Measurements from ENCODE around the gene FOXN3.

Gene FOXN3

DNA sequence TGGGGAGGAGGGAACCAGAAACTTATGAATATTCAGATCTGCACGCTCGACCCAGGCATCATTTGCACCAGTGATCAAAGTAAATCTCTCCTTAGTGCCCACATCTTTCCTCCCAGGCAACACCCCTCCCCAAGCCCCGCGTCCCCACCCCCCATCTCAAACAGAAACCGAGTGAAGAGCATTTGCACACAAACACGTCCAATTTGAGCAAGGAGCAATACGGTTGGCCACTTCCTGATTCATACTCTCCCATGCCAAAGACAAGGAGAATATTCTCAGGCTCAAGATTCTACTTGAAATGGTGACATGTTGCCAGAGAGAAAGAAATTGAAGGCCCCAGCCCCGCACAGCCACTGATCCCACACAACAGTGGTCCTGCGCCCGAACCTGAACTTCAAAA, 7.1 kb downstream of the FOXN3 start:
- Histone ChIP-seq H3K27me3 (ENCODE audit: insufficient read depth, low read length, poor library complexity) (no peaks in the 10 kb centered on the region), H3K4ac (ENCODE audit: low read depth, low read length) (no peak overlapping the region), H2AK5ac (ENCODE audit: low read length) (no peak overlapping the region), H3K18ac (ENCODE audit: low read length) (peak overlapping the region; percentile 39), H3K36me3 (ENCODE audit: control insufficient read depth, insufficient read depth, low read length) (peaks cover 3% of the 10 kb centered on the region), H3K4me3 (ENCODE audit: low read length) (no peak overlapping the region), H3K4me2 (ENCODE audit: low read length) (no peak overlapping the region), H3K23ac (ENCODE audit: low read length) (peak overlapping the region; percentile 53), H3K79me2 (ENCODE audit: control insufficient read depth, insufficient read depth, low read length) (peaks cover 89% of the 10 kb centered on the region), H2BK5ac (ENCODE audit: low read length) (no peak overlapping the region), H3K27ac (ENCODE audit: low read depth, low read length) (no peak overlapping the region), H2BK120ac (ENCODE audit: low read depth, low read length) (no peak overlapping the region), H3K79me1 (ENCODE audit: low read length) (peaks cover 10% of the 10 kb centered on the region), H3K9ac (ENCODE audit: low read length) (no peak overlapping the region), H4K8ac (ENCODE audit: low read depth, low read length) (no peak overlapping the region), H3K4me1 (ENCODE audit: control insufficient read depth, low read depth, low read length) (peaks cover 2% of the 10 kb centered on the region), H3K56ac (ENCODE audit: low read length) (no peak overlapping the region), H4K5ac (ENCODE audit: low read length) (no peak overlapping the region), H2BK15ac (replicated peaks; ENCODE audit: low read depth) (no peak overlapping the region)
- no CpG with 5 or more reads among the region's 10 CpGs for WGBS (ENCODE audit: extremely low coverage, insufficient coverage, low lambda C conversion rate)
- no peak for DNase-seq

- no peak for DNase-seq
Observed at GRCh38 chr14:89408907-89409700, 7.9 kb downstream of the FOXN3 start.

DNA sequence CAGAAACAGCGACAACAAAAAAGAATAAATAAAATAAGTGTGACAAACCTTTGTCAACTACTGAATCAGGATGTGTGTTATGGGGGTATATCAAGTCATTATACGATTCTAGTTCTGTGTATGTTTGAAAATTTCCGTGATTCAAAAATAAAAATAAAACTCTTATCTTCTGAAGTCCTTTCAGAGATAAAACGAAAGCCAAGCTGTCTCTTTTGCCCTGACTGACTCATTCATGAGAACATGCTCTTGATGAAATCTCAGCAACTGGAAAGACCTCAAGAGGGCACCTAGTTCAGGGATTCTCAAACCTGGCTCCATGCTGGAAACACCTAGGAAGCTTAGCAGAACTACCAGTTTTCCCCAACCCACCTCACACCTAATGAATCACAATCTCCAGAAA, 9.2 kb downstream of the FOXN3 start:
- H3K79me2 ChIP-seq (ENCODE audit: control insufficient read depth, insufficient read depth, low read length) = peaks cover 89% of the 10 kb centered on the region
- no peak overlapping the region for H2BK5ac ChIP-seq (ENCODE audit: low read length)
- H2BK15ac ChIP-seq (replicated peaks; ENCODE audit: low read depth) = no peak overlapping the region
- H3K27ac ChIP-seq (ENCODE audit: low read depth, low read length) = no peak overlapping the region
- H3K23ac ChIP-seq (ENCODE audit: low read length) = no peak overlapping the region
- peaks cover 3% of the 10 kb centered on the region for H3K36me3 ChIP-seq (ENCODE audit: control insufficient read depth, insufficient read depth, low read length)
- H3K4me1 ChIP-seq (ENCODE audit: control insufficient read depth, low read depth, low read length) = peaks cover 2% of the 10 kb centered on the region
- no peak overlapping the region for H3K56ac ChIP-seq (ENCODE audit: low read length)
- H3K79me1 ChIP-seq (ENCODE audit: low read length) = peaks cover 11% of the 10 kb centered on the region
- no peak overlapping the region for H3K4me3 ChIP-seq (ENCODE audit: low read length)
- H4K5ac ChIP-seq (ENCODE audit: low read length) = no peak overlapping the region
- no CpG with 5 or more reads among the region's 4 CpGs for WGBS (ENCODE audit: extremely low coverage, insufficient coverage, low lambda C conversion rate)
- H3K9ac ChIP-seq (ENCODE audit: low read length) = no peak overlapping the region
- no peak overlapping the region for H3K4ac ChIP-seq (ENCODE audit: low read depth, low read length)
- H3K27me3 ChIP-seq (ENCODE audit: insufficient read depth, low read length, poor library complexity) = no peaks in the 10 kb centered on the region
- no peak overlapping the region for H4K8ac ChIP-seq (ENCODE audit: low read depth, low read length)
- no peak overlapping the region for H3K4me2 ChIP-seq (ENCODE audit: low read length)
- no peak overlapping the region for H2AK5ac ChIP-seq (ENCODE audit: low read length)
- DNase-seq = peak; percentile 57
- no peak overlapping the region for H2BK120ac ChIP-seq (ENCODE audit: low read depth, low read length)
- no peak overlapping the region for H3K18ac ChIP-seq (ENCODE audit: low read length)

More at GRCh38 chr14:89408907-89409700, 7.9 kb downstream of the FOXN3 start:
- Histone ChIP-seq H4K8ac (ENCODE audit: low read depth, low read length) (no peak overlapping the region), H3K36me3 (ENCODE audit: control insufficient read depth, insufficient read depth, low read length) (peaks cover 3% of the 10 kb centered on the region), H2BK120ac (ENCODE audit: low read depth, low read length) (no peak overlapping the region), H3K27ac (ENCODE audit: low read depth, low read length) (no peak overlapping the region), H3K9ac (ENCODE audit: low read length) (no peak overlapping the region), H3K18ac (ENCODE audit: low read length) (no peak overlapping the region), H2BK5ac (ENCODE audit: low read length) (no peak overlapping the region), H3K4ac (ENCODE audit: low read depth, low read length) (no peak overlapping the region), H3K4me1 (ENCODE audit: control insufficient read depth, low read depth, low read length) (peaks cover 2% of the 10 kb centered on the region), H3K4me2 (ENCODE audit: low read length) (no peak overlapping the region), H4K5ac (ENCODE audit: low read length) (no peak overlapping the region), H2AK5ac (ENCODE audit: low read length) (no peak overlapping the region), H3K79me1 (ENCODE audit: low read length) (peaks cover 9% of the 10 kb centered on the region), H3K56ac (ENCODE audit: low read length) (no peak overlapping the region), H3K4me3 (ENCODE audit: low read length) (no peak overlapping the region), H2BK15ac (replicated peaks; ENCODE audit: low read depth) (no peak overlapping the region), H3K79me2 (ENCODE audit: control insufficient read depth, insufficient read depth, low read length) (peaks cover 89% of the 10 kb centered on the region), H3K27me3 (ENCODE audit: insufficient read depth, low read length, poor library complexity) (no peaks in the 10 kb centered on the region), H3K23ac (ENCODE audit: low read length) (no peak overlapping the region)
- no CpG with 5 or more reads among the region's 14 CpGs for WGBS (ENCODE audit: extremely low coverage, insufficient coverage, low lambda C conversion rate)

GRCh38 chr14:89406941-89407340, 10.1 kb downstream of the FOXN3 start:
- Histone ChIP-seq H3K23ac (ENCODE audit: low read length) (no peak overlapping the region), H3K4me1 (ENCODE audit: control insufficient read depth, low read depth, low read length) (peaks cover 2% of the 10 kb centered on the region), H2BK15ac (replicated peaks; ENCODE audit: low read depth) (no peak overlapping the region), H3K4ac (ENCODE audit: low read depth, low read length) (no peak overlapping the region), H3K4me3 (ENCODE audit: low read length) (no peak overlapping the region), H3K18ac (ENCODE audit: low read length) (no peak overlapping the region), H4K5ac (ENCODE audit: low read length) (no peak overlapping the region), H3K27ac (ENCODE audit: low read depth, low read length) (no peak overlapping the region), H3K9ac (ENCODE audit: low read length) (no peak overlapping the region), H3K4me2 (ENCODE audit: low read length) (no peak overlapping the region), H3K79me1 (ENCODE audit: low read length) (peaks cover 14% of the 10 kb centered on the region), H3K56ac (ENCODE audit: low read length) (no peak overlapping the region), H3K79me2 (ENCODE audit: control insufficient read depth, insufficient read depth, low read length) (peaks cover 89% of the 10 kb centered on the region), H3K36me3 (ENCODE audit: control insufficient read depth, insufficient read depth, low read length) (peaks cover under 1% of the 10 kb centered on the region), H2BK5ac (ENCODE audit: low read length) (no peak overlapping the region), H3K27me3 (ENCODE audit: insufficient read depth, low read length, poor library complexity) (no peaks in the 10 kb centered on the region), H4K8ac (ENCODE audit: low read depth, low read length) (no peak overlapping the region), H2AK5ac (ENCODE audit: low read length) (no peak overlapping the region), H2BK120ac (ENCODE audit: low read depth, low read length) (no peak overlapping the region)
- DNase-seq = no peak
- WGBS (ENCODE audit: extremely low coverage, insufficient coverage, low lambda C conversion rate) = no CpG with 5 or more reads among the region's 4 CpGs

GRCh38 chr14:89406361-89406760, 10.7 kb downstream of the FOXN3 start:
- Histone ChIP-seq H2BK120ac (ENCODE audit: low read depth, low read length) (no peak overlapping the region), H2AK5ac (ENCODE audit: low read length) (no peak overlapping the region), H3K9ac (ENCODE audit: low read length) (no peak overlapping the region), H3K4me2 (ENCODE audit: low read length) (no peak overlapping the region), H2BK5ac (ENCODE audit: low read length) (no peak overlapping the region), H3K27me3 (ENCODE audit: insufficient read depth, low read length, poor library complexity) (no peaks in the 10 kb centered on the region), H3K56ac (ENCODE audit: low read length) (no peak overlapping the region), H4K8ac (ENCODE audit: low read depth, low read length) (no peak overlapping the region), H2BK15ac (replicated peaks; ENCODE audit: low read depth) (no peak overlapping the region), H3K18ac (ENCODE audit: low read length) (no peak overlapping the region), H3K23ac (ENCODE audit: low read length) (no peak overlapping the region), H3K4me3 (ENCODE audit: low read length) (no peak overlapping the region), H3K27ac (ENCODE audit: low read depth, low read length) (no peak overlapping the region), H3K4ac (ENCODE audit: low read depth, low read length) (no peak overlapping the region), H4K5ac (ENCODE audit: low read length) (no peak overlapping the region), H3K36me3 (ENCODE audit: control insufficient read depth, insufficient read depth, low read length) (no peaks in the 10 kb centered on the region), H3K79me2 (ENCODE audit: control insufficient read depth, insufficient read depth, low read length) (peaks cover 91% of the 10 kb centered on the region), H3K4me1 (ENCODE audit: control insufficient read depth, low read depth, low read length) (peaks cover 2% of the 10 kb centered on the region), H3K79me1 (ENCODE audit: low read length) (peaks cover 15% of the 10 kb centered on the region)
- DNase-seq = no peak

- Histone ChIP-seq H3K4me2 (ENCODE audit: low read length) (no peak overlapping the region), H3K79me1 (ENCODE audit: low read length) (peaks cover 17% of the 10 kb centered on the region), H3K4me1 (ENCODE audit: control insufficient read depth, low read depth, low read length) (peaks cover 2% of the 10 kb centered on the region), H3K9ac (ENCODE audit: low read length) (no peak overlapping the region), H4K5ac (ENCODE audit: low read length) (no peak overlapping the region), H2AK5ac (ENCODE audit: low read length) (no peak overlapping the region), H3K4ac (ENCODE audit: low read depth, low read length) (no peak overlapping the region), H3K36me3 (ENCODE audit: control insufficient read depth, insufficient read depth, low read length) (no peaks in the 10 kb centered on the region), H3K27ac (ENCODE audit: low read depth, low read length) (no peak overlapping the region), H2BK120ac (ENCODE audit: low read depth, low read length) (no peak overlapping the region), H4K8ac (ENCODE audit: low read depth, low read length) (no peak overlapping the region), H3K56ac (ENCODE audit: low read length) (no peak overlapping the region), H3K27me3 (ENCODE audit: insufficient read depth, low read length, poor library complexity) (no peaks in the 10 kb centered on the region), H2BK5ac (ENCODE audit: low read length) (no peak overlapping the region), H2BK15ac (replicated peaks; ENCODE audit: low read depth) (no peak overlapping the region), H3K18ac (ENCODE audit: low read length) (no peak overlapping the region), H3K23ac (ENCODE audit: low read length) (no peak overlapping the region), H3K4me3 (ENCODE audit: low read length) (no peak overlapping the region), H3K79me2 (ENCODE audit: control insufficient read depth, insufficient read depth, low read length) (peaks cover 91% of the 10 kb centered on the region)
- WGBS (ENCODE audit: extremely low coverage, insufficient coverage, low lambda C conversion rate) = no CpG with 5 or more reads among the region's 5 CpGs
- DNase-seq = no peak
Observed at GRCh38 chr14:89405712-89406111, 11.3 kb downstream of the FOXN3 start.
